Middle frontal gyrus (tissue), 1 donor: ENCODE results near the gene SAMHD1.
"Not testable (repeated sequence)": the region's sequence is repeated elsewhere in the genome, so short reads cannot be mapped to it uniquely, and the experiment has no call there.

Experiments used
- DNase-seq: peaks from one replicate; pipeline ENCODE4 v3.0.0-alpha.2; 2015; ENCODE audit warnings: low spot score; ENCODE audit errors: extremely low spot score

Gene SAMHD1

GRCh38 chr20:36916199-36916598 lies 35.3 kb downstream of the SAMHD1 start:
- DNase-seq: no peak

GRCh38 chr20:36908603-36909002 lies 42.9 kb downstream of the SAMHD1 start:
- no peak for DNase-seq

DNA sequence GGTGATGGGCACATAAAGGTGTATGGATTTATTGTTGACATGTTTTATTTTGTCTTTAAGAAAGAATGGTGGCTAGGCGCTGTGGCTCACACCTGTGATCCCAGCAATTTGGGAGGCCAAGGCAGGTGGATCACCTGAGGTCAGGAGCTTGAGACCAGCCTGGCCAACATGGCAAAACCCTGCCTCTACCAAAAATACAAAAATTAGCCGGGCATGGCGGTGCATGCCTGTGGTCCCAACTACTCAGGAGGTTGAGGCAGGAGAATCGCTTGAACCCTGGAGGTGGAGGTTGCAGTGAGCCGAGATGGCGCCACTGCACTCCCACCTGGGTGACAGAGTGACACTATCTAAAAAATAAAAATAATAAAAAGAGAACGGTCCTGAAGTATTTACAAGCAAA lies 45.4 kb downstream of the SAMHD1 start:
- DNase-seq: not testable (repeated sequence)

DNA sequence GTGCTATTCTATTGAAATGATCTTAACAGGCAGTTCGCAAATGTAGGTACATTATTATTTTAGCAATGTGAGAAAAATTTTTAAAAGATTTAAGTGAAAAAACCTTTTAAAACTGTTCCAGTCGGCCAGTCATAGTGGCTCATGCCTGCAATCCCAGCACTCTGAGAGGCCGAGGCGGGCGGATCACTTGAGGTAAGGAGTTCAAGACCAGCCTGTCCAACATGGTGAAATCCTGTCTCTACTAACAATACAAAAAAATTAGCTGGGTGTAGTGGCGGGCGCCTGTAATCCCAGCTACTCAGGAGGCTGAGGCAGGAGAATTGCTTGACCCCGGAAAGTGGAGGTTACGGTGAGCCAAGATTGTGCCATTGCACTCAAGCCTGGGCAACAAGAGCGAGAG lies 45.9 kb downstream of the SAMHD1 start:
- not testable (repeated sequence) for DNase-seq

- DNase-seq: no peak
Measured at GRCh38 chr20:36904690-36905089, 46.8 kb downstream of the SAMHD1 start.

GRCh38 chr20:36895036-36895435 lies 56.5 kb downstream of the SAMHD1 start:
- no peak for DNase-seq

- no peak for DNase-seq
Measured at GRCh38 chr20:36893801-36894200, 57.7 kb downstream of the SAMHD1 start.

- DNase-seq: no peak
Measured at GRCh38 chr20:36891211-36891610, 60.3 kb downstream of the SAMHD1 start.

DNA sequence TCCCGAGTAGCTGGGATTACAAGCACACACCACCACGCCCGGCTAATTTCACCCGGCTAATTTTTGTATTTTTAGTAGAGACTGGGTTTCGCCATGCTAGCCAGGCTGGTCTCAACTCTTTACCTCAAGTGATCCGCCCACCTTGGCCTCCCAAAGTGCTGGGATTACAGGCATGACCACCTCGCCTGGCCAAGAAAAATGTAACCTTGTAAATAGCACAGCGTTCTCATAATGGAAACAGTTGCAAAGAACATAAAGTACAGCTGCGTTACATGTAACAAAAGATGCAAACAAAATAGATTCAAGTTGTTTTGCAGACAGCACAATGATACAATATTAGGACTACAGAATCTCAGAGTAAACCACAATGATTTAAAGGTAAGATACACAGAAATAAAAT lies 60.9 kb downstream of the SAMHD1 start:
- no peak for DNase-seq

DNA sequence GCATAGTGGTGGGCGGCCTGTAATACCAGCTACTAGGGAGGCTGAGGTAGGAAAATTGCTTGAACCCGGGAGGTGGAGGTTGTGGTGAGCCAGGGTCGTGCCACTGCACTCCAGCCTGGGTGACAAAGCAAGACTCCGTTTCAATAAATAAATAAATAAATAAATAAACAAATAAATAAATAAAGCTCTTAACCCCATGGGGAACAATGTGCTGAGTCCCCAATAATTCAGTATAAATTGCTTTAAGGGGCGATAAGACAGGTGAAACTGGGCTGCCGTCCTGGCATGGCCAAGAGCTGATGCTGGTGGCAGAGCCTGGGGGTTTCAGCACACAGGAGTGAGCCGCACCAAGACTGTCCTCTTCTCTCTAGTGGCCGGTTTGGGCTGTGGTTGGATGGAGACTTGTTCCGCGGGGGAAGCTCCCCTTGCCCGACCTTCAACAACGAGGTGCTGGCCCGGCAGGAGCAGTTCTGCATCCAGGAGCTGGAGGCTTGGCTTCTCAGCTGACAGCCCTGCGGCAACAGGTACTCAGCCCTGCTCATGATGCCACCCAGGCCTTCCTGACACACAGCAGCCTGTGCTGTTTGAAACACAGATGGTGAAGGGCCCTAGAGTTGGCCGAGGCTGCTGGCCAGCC lies 62.5 kb downstream of the SAMHD1 start:
- no peak for DNase-seq

- DNase-seq: no peak
Measured at GRCh38 chr20:36887752-36888090, 63.8 kb downstream of the SAMHD1 start.

GRCh38 chr20:36886859-36887751 lies 64.4 kb downstream of the SAMHD1 start:
- DNase-seq: peak; percentile 71

GRCh38 chr20:36885356-36885755 lies 66.2 kb downstream of the SAMHD1 start:
- no peak for DNase-seq

- no peak for DNase-seq
Measured at GRCh38 chr20:36883977-36884535, 67.5 kb downstream of the SAMHD1 start.

DNA sequence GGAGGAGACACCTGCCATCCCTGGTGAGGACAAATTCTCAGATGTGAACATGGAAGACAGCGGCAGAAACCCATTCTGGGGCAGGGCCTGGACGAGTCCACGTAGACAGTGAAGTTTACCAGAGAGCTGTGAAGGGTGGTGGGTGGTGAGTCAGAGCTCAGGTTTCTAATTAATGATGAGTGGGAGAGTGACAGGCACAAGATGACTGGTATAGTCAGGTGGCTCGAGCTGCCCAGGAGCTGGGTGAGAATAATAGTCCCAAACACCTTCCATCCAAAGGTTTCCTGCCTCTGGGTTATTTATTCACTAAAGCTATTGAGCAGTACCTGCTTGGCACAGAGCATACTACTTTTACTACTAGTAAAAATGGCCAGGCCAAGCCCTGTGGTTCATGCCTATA lies 69.6 kb downstream of the SAMHD1 start:
- no peak for DNase-seq

- DNase-seq: no peak
Measured at GRCh38 chr20:36881331-36881730, 70.2 kb downstream of the SAMHD1 start.

GRCh38 chr20:36880741-36881250 lies 70.7 kb downstream of the SAMHD1 start:
- DNase-seq: no peak

- no peak for DNase-seq
Measured at GRCh38 chr20:36878941-36879340, 72.6 kb downstream of the SAMHD1 start.

- DNase-seq: no peak
Measured at GRCh38 chr20:36876473-36876833, 75.1 kb downstream of the SAMHD1 start.

DNA sequence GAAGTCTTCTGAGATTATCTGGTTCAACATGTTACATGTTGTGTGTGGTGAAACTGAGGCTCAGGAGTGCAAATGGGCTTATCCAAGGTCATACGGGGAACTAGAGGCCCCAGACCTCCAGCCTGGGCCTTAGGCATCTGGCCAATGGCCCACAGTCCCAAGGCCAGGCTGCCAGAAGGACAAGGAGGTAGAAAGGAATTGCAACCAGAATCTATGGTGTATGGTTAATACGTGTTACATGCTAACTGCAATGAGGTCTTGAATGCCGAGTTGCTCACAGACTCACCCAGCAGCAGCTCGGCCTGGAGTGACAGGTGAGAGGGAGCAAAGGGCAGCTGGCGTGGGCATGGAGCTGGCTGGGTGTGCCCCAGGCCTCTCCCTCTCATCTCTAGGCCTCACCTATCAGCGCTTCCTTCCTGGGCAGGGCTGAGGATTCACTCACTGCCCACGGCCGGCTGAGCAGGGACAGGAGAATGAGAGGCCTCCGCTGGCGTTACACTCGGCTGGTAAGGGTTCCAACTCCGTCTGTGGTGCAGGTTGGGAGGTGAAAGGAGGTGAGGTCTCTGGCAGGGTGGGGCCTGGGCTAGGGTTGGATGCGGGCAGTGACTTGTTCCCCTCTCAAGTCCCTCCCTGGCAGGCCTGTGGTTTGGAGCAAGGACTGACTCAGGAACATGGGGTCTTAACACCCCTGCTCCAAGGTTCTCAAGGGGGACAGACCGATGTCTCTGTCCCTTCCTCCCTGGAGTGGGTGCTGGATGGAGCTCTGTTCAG lies 75.6 kb downstream of the SAMHD1 start, which contains the start of gene TLDC2:
TLDC2 (plus strand) TSS at position 437 of the 771 bp plus-strand sequence; CDS start at position 474, 37 bp downstream.
- no peak for DNase-seq

DNA sequence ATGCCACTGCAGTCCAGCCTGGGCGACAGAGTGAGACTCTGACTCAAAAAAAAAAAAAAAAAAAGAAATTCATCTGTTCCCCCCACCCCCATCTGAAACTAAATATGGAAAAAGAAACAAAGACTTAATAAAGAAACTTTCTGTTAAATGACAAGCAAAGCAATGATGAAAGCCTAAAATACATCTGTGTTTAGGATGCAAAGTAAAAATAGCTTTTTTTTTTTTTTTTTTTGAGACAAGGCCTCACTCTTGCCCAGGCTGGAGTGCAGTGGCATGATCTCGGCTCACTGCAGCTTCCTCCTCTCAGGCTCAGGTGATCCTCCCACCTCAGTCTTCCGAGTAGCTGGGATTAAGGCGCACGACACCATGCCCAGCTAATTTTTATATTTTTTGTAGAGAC lies 76.4 kb downstream of the SAMHD1 start:
- not testable (repeated sequence) for DNase-seq
